OCI-LY3 (cell line): ENCODE results near the gene CPLANE1.

ENCODE experiments used
- EZH2phosphoT487 ChIP-seq: fragments of 200-600 bp; shearing (Covaris generic); IDR thresholded peaks from 2 replicates; pipeline ENCODE4 v1.6.1; 2018; ENCODE audit warnings: antibody characterized with exemption, mixed run types, low read depth
- TF ChIP-seq, protein P1 (sequence below): fragments of 200-600, 300-600 bp; sonication (generic); IDR thresholded peaks from 2 replicates; pipeline ENCODE4 v1.5.1; 2014; ENCODE audit warnings: antibody characterized with exemption, low read length, low read depth

DNA sequence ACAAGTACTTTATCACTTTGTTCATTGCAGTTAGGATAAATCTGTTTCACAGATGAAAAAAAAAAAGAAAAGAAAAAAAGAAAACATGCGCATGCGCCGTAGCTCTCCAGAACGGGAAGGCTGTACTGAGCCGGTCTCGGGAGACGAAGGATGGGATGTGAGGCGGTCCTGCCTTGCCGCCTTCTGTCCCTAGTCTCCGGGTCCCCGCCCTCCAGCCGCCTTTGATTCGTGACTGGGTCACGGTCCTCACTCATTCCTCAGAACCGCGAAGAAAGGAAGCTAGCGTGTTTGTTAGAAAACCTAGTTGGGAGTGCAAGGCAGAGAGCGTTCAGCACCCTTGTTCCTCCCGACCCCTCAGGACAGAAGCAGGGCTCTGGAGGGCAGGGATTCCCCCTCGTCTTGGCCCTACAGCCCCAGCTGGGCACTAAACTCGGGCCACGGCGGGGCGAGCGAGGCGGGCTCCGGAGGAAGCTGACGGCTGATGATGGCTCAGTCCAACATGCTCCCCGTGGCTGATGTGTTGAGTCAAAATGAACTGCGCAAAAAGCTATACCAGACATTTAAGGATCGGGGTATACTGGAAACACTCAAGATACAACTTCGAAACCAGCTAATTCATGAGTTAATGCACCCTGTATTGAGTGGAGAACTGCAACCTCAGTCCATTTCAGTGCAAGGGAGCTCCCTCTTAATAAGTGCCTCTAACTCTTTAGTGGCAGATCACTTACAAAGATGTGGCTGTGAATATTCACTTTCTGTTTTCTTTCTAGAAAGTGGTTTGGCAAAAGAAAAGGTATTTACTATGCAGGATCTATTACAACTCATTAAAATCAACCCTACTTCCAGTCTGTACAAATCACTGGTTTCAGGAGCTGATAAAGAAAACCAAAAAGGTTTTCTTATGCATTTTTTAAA lies 40.0 kb downstream of the CPLANE1 start:
- TF ChIP-seq, protein P1, sequence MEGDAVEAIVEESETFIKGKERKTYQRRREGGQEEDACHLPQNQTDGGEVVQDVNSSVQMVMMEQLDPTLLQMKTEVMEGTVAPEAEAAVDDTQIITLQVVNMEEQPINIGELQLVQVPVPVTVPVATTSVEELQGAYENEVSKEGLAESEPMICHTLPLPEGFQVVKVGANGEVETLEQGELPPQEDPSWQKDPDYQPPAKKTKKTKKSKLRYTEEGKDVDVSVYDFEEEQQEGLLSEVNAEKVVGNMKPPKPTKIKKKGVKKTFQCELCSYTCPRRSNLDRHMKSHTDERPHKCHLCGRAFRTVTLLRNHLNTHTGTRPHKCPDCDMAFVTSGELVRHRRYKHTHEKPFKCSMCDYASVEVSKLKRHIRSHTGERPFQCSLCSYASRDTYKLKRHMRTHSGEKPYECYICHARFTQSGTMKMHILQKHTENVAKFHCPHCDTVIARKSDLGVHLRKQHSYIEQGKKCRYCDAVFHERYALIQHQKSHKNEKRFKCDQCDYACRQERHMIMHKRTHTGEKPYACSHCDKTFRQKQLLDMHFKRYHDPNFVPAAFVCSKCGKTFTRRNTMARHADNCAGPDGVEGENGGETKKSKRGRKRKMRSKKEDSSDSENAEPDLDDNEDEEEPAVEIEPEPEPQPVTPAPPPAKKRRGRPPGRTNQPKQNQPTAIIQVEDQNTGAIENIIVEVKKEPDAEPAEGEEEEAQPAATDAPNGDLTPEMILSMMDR: no peak
- no peak for TF ChIP-seq EZH2phosphoT487
